SU-DHL-6 (cell line): Measurements from ENCODE around the gene TICRR.

Source experiments
- EZH2phosphoT487 ChIP-seq: fragments of 200-600 bp; sonication (generic), shearing (Covaris generic); conservative IDR thresholded peaks from 2 replicates; pipeline ENCODE4 v1.6.1; 2018; ENCODE audit warnings: mild to moderate bottlenecking, antibody characterized with exemption, low read length, moderate library complexity, mixed read lengths
- TF ChIP-seq, protein P1 (sequence below): fragments of 200-600 bp; sonication (generic); IDR thresholded peaks from one replicate; pipeline ENCODE4 v1.5.1; 2017; ENCODE audit warnings: antibody characterized with exemption, mild to moderate bottlenecking, low read length, moderate library complexity; ENCODE audit not compliant: insufficient read depth, poor library complexity, severe bottlenecking

DNA sequence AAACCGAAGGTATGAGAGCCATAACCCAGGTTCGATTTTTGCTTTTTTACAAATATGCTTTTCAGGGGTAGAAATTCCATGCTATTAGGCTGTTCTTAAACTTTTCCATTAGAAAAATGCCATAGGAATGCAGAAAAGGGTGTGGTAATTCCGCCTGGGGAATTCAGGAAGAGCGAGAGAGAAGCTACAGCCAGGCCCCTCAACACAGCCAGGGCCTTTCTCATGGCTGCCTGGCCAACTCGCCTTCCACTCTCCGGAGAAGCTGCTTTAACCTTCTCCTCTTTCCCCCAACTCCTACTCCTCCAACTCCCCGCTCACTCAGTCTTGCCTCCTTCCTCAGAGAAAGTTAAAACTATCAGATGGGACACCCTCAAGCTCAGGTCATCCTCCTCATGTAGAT lies 9.1 kb upstream of the TICRR start:
- TF ChIP-seq, protein P1, sequence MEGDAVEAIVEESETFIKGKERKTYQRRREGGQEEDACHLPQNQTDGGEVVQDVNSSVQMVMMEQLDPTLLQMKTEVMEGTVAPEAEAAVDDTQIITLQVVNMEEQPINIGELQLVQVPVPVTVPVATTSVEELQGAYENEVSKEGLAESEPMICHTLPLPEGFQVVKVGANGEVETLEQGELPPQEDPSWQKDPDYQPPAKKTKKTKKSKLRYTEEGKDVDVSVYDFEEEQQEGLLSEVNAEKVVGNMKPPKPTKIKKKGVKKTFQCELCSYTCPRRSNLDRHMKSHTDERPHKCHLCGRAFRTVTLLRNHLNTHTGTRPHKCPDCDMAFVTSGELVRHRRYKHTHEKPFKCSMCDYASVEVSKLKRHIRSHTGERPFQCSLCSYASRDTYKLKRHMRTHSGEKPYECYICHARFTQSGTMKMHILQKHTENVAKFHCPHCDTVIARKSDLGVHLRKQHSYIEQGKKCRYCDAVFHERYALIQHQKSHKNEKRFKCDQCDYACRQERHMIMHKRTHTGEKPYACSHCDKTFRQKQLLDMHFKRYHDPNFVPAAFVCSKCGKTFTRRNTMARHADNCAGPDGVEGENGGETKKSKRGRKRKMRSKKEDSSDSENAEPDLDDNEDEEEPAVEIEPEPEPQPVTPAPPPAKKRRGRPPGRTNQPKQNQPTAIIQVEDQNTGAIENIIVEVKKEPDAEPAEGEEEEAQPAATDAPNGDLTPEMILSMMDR = no peak
- no peak for TF ChIP-seq EZH2phosphoT487
